NCI-H2227 (cell line): Measurements from ENCODE around the gene LIMS2.
A peak's percentile ranks its signal among the peaks of the same experiment; 100 is the strongest.

Source experiments
- DNase-seq: peaks from one replicate; lab custom pipeline; 2025; ENCODE audit not compliant: unreplicated experiment; lab: John Stamatoyannopoulos, UW

LIMS2 gene

DNA sequence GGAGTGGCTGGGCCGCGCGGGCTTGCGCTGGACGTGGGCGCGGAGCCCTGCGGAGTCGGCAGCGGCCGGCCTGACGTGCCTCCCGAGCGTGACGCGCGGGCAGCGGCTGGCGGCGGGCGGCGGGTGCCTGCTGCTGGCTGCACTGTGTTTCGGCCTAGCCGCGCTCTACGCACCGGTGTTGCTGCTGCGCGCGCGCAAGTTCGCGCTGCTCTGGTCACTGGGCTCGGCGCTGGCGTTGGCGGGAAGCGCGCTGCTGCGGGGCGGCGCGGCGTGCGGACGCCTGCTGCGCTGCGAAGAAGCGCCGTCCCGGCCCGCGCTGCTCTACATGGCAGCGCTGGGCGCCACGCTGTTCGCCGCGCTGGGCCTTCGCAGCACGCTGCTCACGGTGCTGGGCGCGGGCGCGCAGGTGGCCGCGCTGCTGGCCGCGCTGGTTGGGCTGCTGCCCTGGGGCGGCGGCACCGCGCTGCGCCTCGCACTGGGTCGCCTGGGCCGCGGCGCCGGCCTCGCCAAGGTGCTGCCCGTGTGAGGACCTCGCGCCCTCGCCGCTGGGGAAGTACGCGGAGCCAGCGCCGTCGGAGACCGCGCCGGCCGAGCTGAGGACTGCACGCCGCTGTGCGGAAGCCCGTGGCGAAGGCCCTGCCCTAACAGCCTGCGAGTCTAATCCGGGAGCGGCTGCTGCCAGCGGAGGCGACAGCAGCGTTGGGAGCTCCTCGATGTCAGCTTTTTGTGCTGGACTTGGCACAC is 26.5 kb upstream of the LIMS2 start:
- peak; percentile 90 for DNase-seq

DNA sequence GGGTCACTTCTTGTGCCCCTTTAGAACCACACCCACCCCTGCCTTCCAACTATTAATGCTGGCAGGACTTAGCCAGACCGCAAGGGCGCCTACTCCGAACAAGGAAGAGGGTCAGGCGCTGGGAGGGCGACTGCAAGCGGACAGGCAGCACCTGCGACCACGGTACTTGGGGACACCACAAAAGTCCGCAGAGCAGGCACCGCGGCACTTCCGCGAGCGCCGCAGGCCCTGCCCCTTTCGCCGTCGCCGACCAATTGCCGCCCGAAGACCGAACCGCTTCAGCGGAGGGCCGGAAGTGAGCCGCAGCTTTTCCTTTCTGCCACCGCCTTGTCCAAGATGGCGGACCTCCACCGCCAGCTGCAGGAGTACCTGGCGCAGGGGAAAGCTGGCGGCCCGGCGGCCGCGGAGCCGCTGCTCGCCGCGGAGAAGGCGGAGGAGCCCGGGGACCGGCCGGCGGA is 25.9 kb upstream of the LIMS2 start, which contains the start of gene SFT2D3:
Gene SFT2D3 (plus strand): TSS at position 305 of the 458 bp plus-strand sequence. CDS start 32 bp downstream, at position 337.
- DNase-seq = peak; percentile 98

DNA sequence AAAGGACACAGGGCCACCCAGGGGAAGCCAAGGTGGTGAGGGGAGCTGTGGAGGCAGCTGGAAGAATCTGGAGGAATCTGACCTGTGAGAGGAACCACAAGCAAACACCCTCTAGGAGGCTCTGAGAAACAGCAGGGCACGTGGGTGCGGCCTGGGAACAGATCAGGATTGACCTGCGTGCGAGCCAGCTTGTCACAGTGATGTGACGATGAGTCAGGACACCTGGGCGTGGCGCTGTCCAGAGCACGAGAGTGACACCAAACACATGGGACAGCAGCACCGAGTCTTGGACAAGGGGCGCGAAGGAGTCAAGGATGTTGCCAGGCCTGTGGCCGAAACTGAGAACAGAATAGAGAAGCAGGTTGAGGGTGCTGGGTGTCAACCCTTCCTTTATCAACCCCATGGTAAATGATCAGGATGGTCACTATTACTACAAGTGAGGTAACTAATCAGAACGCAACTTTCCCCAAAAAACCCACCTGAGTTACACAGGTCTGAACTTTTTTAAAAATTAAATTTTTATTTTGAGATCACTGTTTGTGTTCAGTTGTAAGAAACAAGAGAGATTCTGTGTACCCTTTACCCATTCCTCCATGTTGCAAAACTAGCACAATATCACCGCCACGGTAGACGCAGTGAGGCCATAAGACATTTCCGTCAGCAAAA is 25.3 kb upstream of the LIMS2 start:
- DNase-seq = peak; percentile 61

DNA sequence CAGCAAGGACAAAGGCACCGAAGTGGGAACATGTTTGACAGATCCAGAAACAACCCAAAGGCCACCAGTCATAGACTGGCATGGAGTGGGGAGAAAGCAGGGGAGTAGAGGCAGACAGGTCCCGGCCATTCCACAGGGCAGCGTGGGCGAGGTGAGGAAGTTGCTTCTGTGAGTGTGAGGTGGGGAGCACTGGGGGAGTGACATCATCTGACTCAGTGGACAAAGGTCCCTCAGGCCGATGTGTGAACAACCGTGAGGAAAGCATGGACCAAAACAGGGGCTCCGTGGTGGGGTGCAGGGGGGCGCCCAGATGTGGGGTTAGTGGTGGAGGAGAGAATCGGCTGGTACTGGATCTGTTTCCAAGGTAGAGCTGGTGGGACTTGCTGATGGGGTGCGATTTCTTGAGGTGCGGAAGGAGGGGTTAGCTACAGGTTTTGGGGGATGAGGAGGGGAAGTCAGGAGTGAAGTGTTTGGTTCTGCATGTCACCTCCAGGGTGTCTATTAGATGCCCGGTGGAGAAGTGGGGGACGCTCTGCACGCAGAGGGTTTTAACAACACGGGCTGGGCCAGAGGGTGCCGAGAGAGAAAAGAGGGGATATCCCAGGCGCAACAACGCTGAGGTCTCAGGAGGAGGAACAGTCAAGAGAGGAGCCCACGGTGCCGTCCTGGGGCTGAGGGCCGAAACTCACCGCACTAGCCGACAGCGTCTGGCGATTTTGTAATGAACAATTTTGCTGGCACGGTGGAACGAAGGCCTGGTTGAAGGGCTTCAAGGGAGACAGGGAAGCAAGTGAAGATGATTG is 23.4 kb upstream of the LIMS2 start:
- no peak for DNase-seq

DNA sequence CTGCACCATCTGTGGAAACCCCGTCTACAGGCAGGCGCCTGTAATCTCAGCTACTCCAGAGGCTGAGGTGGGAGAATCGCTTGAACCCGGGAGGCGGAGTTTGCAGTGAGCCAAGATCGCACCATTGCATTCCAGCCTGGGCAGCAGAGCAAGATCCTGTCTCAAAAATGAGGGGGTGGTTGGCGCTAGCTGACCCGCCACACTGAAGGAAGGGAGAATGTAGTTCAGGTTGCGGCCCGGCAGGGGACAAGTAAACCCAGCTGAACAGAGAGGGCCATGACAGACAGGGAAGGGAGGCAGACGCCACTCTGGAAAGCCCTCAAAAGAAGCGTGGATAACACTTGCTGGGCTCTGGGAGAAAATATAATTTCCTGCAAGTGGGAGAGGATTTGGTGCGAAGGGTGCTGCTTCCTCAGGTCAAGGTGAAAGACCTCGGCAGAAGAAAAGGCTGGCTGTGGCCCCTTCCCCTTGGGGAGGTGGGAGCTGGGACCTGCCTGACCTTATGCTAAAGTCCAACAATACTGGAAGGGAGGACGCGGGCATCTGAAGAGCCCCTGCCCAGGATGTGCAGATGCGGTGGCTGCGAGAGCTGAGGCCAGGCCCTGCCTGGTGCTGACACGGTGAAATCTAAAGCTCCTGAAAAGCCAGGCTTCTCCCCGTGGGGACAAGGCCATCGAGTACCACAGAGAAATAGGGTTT is 22.3 kb upstream of the LIMS2 start:
- DNase-seq = no peak

DNA sequence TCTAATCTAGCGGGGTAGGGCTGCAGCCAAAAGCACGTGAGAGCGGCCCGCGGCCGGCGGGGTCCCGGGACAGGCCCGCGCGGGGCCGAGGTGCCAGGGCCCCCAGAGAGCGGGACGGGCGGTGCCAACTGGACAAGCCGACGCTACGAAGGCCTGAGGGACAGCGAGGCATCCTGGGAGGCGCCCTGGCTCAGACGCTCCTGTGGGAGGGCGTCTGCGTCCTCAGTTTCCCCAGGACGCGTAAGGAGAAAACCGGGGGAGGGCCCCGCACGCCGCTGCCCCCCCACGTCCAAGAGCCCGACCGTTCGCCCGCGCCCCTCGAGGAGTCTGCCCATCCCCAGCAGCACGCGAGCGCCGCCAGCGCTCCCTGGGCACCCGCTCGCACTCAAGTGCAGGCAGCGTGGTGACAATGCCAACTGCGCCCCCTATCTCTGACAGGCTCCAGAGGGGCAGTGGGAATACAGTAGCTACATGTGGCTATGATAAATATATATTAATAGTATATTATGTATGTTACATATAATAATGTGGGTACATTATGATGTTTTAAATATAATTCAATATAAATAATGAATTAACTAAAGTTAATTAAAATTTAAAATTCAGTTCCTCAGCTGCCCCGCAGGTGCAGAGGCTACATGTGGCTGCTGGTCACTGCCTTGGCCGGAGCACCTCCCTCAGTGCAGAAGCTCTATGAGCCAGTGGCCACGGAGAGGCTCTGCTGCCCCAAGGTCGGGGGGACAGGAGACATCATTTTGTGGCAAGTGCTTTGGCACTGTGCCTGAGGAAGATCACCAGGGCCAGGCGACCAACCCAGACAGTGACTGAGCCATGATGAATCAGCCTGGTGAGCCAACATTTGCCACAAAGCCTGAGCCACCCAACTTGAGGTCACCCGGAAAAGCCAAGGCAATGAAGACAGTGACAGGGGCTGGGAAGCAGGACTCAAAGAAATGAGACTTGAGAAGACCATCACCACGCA is 20.5 kb upstream of the LIMS2 start:
- DNase-seq = peak; percentile 86

DNA sequence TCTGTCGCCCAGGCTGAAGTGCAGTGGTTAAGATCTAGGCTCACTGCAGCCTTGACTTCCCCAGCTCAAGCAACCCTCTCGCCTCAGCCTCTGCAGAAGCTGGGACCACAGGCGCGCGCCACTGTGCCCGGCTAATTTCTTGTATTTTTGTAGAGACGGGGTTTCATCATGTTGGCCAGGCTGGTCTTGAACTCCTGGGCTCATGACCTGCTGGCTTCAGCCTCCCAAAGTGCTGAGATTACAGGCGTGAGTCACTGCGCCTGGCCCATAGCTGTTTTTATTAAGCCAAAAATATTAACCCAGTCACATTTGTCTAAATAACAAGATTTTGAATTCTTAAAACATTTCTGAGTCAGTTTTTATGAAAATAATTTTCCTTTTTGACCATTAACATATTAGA is 19.7 kb upstream of the LIMS2 start:
- no peak for DNase-seq

DNA sequence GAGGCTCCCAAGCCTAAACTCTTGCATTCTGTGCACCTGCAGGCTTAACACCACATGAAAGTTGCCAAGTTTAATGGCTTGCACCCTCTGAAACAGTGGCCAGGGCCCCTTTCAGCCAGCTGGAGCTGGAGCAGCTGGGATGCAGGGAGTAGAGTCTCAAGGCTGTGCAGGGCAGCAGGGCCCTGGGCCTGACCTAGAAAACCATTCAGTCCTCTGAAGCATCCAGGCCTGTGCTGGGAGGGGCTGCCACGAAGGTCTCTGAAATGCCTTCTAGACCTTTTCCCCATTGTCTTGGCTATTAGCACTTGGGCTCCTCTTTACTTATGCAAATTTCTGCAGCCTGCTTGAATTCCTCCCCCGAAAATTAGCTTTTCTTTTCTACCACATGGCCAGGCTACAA is 15.4 kb upstream of the LIMS2 start:
- no peak for DNase-seq

DNA sequence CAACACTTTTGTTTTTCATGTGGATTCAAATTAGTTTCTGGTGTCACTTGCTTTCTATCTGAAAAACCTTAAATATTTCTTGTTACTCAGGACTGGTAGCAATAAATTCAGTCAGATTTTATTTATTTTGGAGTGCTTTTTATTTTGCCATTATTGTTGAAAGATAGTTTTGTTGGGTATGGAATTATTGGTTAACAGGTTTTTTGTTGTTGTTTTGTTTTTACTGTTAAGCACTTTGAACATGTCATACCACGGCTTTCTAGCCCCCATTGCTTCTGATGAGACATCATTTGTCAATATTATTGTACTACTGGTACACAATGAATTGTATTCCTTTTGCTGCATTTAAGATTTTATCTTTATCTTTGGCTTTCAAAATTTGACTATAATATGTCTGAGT is 13.1 kb upstream of the LIMS2 start:
- DNase-seq = no peak

DNA sequence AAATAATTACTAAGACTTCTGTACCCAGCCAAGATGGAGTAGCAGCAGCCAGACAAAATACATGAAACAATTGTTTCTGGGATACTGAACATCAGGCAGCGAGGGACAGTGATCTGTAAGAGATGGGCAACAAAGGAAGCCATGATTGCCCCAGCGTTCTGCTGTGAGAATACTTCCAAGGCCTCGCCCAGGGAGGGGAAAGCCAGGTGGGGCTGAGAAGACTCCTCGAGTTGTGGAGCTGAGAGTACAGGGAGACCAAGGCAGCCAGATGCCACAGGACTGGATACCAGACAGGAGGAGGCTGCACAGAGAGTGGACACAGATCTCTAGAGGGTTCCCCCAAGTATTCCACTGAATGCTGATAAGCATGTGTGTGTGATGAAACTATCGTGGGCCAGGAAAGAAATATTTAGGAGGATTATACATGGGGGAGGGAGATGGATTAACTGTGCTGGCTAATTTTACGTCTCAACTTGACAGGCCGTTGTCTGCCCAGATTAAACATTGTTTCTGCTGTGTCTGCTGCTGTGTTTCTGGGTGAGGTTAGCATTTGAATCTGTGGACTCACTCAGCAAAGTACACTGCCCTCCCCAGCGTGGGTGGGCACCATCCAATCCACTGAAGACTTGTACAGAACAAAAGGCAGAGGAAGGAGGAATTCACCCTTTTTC is 10.2 kb upstream of the LIMS2 start:
- DNase-seq = no peak

DNA sequence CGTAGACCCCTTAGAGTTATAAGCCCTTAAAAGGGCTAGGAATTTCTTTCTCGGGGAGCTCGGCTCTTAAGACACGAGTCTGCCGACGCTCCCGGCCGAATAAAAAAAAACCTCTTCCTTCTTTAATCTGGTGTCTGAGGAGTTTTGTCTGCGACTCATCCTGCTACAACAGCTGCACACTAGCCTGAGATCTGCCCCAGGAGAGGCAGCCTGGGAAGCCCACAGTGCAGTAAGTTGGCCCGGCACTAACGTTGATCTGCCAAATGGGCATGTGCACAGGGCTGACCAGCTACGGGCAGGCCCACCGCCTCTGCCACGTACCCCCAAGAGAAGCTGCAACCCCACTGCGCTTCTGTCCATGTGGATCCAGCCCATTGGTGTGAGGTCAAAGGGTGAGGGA is 8.4 kb upstream of the LIMS2 start:
- DNase-seq = no peak

DNA sequence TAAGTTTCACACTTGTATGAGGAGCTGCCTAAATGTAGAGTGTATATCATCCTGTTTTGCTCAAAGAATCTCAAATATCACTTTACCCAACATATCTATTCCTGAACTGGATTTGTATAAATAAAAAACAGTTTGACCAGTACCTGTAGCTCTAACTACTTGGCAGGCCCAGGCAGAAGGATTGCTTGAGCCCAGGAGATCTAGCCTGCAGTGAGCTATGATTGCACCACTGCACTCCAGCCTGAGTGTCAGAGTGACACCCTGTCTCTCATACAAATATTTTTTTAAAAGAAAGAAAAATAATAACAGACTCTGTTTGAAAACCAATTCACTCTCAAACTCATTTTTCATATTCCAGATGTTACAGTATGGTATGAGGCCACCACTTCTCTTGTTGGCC is 7.7 kb upstream of the LIMS2 start:
- DNase-seq = no peak

DNA sequence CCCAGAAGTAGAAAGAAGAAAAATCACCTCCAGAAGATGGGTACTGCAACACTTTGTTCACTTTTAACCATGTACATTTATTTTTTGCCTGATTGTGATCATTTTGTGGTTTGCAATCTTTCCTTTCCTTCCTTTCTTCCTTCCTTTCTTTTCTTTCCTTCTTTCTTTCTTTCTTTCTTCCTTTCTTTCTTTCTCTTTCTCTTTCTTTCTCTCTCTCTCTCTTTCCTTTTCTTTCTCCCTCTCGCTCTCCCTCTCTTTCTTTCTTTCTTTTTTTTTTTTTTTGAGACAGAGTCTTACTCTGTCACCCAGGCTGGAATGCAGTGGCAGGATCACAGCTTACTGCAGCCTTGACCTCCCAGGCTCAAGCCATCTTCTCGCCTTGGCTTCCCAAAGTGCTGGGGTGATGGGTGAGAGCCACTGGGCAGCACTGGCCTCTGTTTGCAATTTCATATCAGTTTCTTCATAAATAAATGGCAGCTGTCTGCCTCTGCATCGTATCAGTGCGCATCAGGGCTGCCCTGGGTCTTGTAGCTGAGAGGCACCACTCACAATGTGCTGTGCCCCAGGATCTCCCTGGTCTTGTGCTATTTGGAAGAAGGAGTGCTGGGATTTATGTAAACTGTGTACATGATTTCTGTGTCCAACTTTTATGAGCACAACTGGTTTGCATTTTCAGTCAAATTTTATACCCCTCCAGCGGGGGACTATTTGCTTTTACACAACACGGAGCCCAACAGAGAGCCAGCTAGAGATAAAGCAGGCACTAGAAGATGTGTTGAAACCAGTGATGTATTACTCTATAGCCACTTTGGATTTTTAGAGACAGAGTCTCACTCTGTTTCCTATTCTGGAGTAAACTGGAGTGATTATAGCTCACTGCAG is 6.9 kb upstream of the LIMS2 start:
- DNase-seq = no peak

DNA sequence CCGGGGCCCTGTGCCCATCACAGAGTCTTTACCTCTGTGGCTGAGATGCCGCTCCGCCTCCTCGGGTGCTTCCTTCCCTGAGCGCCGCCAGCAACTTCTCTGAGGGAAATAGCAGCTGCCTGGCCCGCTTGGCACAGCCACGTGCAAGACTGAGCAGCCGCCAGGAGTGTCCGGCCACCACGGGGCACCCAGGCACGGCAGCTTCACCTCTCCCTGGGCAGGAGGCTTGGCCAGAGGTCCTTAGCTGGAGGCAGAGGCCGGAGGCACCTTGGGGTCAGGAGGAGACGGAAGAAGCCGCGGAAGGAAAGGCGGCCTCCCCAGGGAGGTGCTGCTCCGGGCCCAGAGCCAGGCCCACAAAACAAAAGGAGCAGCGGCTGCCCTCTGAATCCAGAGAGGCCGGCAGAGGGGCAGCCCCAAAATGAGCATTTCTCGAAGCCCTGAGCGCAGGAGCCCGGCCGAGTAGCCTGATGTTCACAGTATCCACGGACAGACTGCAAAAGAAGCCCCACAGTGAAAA is 6.0 kb upstream of the LIMS2 start:
- DNase-seq = no peak

DNA sequence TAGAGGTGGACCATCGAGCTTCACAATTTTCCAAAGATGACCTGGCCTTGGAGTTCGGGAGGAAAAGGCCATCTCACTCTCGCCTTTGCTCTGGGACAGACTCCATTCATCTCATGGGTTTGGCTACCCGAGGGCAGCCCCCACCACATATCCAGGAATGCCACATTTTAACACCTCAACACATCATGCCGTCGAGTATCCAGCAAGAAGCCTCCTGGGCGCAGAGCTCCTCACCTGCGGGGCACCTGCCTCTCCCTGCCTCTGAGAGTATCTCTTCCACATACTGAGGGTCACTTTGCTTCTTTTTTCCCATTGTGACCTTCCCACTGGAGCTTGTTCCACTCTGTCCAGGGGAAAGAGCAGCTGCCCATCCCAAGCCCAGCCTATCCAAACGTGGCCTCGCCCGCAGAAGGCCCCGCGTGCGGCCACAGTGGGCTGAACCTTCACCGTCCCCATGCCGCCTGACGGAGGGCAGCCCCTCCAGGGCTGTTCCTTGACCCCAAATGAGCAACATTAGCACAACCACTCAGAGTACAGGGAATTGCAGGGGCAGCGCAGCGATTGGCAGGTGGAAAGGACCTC is 5.5 kb upstream of the LIMS2 start:
- no peak for DNase-seq

DNA sequence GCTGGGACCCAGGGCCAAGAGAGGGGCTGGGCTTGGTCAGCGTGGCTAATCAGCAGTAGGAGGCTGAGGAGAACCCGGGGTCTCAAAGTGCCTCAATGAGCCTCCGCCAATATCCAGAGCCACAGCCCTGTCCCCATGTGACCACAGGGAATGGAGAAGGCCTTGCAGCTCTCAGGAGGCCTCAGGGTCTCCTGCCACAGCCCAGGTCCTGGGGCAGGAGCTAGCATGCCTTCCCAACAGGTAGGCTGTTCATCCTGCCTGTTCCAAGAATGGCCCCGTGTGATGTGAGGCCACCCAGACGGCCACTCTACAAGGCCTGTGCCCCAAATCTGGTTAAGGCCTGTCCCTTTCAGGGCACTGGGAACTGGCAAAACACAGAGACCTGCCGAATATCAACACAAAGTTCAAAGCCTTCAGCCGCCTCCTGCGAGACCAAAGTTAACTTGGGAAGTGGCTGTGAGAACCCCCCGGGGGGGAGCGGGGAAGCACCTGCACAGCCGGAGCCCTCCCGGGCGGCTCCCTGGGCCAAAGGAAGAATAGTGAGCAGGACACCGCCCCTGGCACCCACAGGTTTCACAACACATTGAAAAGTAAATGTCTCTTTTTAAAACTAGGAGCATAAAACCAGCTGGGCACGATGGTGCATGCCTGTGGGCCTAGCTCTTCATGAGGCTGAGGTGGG is 4.5 kb upstream of the LIMS2 start:
- no peak for DNase-seq

DNA sequence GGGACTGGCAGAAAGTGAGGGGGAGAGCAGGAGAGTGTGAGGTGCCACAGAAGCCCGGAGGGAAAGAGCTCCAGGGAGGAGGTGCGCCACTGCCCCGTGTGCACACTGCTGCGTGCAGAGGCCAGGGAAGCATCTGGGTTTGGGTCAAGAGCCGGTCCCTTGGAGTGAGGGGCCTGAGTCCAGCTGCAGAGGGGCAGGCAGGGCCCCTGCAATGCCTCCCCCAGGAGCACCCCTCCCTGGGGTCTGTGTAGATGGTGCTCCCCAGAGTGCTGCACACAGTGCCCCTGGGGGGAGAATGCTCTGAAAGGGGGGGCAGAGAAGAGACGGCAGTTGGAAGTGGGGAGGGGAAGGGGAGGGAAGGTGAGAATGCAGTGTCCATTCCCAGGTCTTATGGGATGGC is 3.7 kb upstream of the LIMS2 start:
- no peak for DNase-seq
